NCI-H2081 (cell line): ENCODE data around the gene C1QTNF6.
"Not testable (repeated sequence)": the region's sequence is repeated elsewhere in the genome, so short reads cannot be mapped to it uniquely, and the experiment has no call there.

ENCODE experiments used
- DNase-seq, 2 experiments: peaks; one replicate each; lab custom pipeline; 2025; lab: John Stamatoyannopoulos, UW

The C1QTNF6 gene

DNA sequence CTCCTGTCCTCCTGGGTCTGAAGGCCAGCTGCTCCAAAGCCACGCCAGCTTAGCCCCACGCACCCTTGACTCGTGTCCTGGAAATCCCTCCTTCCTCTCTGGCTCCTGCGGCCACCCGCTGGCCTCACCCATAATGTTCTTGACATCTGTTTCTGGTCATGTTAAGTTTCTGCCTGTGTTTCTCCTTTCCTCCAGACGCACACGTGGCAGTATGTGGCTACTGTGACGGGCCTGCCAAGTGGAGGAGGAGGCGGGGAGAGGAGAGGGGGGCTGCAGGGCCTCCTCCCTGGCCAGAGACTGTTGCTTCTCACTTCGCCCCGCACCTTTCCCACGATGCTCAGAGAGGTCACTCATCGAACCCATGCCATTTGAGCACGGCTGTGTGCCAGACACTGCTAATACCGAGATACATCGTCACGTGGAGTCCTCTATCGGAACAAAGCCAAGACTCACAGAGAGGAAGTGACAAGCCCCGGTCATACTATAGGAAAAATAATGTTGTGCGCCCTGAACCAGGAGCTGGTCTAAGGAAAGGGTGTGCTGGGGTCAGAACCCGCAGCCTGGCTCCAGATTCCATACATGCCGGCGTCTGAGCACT, 11.5 kb downstream of the C1QTNF6 start:
- DNase-seq = no peak

DNA sequence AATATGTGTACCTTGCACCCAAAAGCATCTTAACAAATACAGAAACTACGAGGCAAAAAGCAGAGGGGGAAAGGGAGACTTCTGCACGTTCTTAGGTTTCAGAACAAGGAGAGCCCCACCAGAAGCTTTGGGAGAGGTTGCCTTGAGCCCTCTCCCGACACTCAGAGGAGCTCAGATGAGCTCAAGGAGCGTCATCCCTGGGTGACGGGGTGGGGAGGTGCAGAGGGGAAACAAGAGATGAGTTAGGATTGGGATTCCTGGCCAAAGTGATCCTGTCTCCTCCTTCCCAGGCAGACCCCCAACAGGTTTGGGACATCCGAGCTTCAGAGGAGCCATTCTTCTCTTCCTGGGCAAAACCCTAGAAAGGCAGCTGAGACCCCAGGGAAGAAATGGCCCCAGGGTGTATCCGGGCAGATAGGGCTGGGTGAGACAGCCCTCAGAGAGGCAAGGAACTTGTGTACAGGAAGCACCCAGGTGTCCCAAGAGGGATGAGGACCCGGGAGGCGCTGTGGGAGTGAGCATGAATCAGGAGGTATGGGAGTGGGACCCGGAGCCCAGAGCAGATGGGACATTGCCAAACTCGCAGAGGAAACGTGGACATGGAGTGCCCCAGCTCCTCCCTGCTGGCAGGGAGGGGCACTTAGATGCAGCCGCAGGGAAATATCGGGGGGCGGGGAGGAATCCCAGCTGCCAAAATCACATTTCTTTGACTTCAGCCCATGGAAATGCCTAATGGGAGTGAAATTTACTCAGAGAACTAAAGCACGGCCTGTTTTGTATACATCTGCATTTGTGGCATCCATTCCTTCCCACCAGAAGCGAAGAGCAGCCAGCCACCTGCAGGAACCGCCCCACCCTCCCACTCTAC, 12.4 kb downstream of the C1QTNF6 start:
- no peak for DNase-seq

GRCh38 chr22:37174964-37175363, 13.1 kb downstream of the C1QTNF6 start:
- no peak for DNase-seq

DNA sequence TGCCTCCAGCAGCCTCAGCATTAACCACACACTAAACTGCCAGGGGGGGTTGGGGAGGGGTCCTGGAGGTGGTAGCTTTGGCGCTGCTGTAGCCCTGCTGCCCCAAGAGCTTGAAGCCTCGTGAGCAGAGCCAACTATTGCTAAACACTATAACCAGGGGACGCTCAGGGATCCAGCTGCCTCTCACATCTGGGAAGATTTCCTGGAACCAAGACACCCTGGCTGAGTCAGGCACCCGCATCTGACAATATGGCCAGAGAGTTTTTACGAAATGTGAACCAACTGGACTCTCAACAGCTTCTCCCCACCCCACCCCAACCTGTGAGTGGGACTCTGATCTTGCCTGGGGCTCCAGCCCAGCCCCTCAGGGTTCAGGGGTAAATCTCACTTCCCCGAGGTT, 14.3 kb downstream of the C1QTNF6 start:
- DNase-seq = no peak

GRCh38 chr22:37172266-37173245, 15.5 kb downstream of the C1QTNF6 start:
- no peak for DNase-seq

DNA sequence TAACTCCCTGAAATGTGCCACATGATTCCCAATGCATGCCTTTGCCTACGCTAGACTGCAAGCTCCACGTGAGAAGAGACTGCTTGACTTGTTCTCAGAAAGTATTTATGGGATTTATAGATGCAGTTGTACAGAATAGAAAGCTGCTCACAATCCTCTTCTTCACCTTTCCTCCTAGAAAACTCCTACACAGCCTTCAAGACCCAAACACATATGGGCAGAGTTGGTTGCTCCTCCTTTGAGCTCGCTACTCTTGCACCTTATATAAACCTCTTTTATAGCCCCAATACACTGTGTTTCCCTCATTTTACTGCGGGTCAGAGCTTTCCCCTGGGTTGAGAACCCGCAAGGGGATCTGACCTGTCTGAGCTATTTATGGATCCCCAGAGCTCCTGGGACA, 16.4 kb downstream of the C1QTNF6 start:
- DNase-seq = no peak

DNA sequence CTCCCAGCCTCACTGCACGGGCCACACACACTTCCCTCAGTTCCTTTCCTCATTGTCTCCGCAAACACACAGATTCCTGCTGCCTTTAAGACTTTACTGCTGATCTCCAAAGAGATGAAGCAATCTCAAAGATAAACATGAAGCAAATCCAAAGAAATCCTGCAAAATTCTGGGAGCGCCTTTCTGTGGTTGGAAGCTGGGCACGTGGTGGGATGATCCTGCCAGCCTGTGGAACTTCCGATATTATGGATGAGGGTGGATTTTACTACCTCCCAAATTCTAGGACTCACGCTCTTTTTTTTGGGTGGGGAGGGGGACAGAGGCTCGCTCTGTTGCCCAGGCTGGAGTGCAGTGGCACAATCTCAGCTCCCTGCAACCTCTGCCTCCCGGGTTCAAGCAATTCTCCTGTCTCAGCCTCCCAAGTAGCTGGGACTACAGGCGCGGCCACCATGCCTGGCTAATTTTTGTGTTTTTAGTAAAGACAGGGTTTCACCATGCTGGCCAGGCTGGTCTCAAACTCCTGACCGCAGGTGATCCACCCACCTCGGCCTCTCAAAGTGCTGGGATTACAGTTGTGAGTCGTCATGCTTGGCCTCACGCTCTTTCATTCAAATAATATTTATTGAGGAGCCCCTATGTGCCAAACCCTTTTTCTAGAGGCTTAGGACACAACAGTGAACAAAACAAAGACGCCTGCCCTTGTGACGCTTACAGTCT, 17.2 kb downstream of the C1QTNF6 start:
- DNase-seq = not testable (repeated sequence)

DNA sequence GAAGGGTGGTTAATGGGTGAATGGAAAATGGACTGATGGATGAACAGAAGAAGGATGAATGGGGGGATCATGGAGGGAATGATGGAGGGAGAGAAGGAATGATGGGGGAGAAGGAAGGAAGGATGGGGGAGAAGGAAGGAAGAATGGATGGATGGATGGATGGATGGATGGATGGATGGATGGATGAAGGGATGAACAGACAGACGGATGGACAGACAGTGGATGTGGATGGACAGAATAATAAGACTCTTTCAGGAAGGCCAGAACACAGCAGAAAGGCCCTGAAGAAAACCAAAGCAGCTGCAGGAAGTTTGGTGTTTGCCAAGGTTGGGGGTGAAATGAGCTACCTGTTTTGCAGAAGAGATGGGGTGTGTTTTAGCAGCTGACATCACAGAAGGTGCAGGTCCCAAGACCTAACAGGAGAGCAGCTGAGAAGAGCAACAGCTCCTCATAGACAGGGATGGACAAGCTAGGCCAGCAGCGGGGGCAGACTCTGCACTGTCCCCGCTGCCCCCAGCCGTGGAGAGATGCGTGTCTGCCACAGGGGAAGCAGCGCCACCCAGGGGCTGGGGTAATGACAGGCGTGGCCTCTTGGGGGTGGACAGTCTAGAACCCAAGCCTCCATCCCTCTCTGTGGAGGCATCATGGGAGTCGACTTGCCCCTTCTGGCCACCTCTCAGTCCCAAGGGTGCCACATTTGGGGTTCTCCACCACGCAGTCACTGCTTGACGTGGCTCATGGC, 17.9 kb downstream of the C1QTNF6 start:
- no peak for DNase-seq

DNA sequence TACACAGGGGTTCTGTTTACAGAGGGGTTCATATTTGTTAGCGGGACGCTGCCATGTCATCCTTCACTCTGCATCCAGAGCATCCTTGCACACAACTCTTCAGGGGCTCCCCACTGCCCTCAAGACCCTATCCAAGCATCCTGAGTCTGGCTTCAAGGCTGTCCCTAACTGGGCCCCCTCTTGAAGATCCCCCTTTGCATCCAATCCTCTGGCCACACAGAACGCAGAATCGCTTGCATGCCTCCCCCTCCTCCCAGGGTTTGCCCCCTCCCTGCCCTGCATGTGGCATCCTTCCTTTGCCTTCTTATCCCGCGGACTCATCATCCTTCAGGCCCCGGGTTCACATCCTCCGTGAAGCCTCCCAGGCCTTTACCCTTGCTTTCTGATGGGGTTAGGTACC, 18.6 kb downstream of the C1QTNF6 start:
- DNase-seq = no peak

GRCh38 chr22:37167981-37168647, 19.9 kb downstream of the C1QTNF6 start:
- DNase-seq = no peak

- DNase-seq = no peak
These were observed 20.7 kb downstream of the C1QTNF6 start for GRCh38 chr22:37167176-37167980.

DNA sequence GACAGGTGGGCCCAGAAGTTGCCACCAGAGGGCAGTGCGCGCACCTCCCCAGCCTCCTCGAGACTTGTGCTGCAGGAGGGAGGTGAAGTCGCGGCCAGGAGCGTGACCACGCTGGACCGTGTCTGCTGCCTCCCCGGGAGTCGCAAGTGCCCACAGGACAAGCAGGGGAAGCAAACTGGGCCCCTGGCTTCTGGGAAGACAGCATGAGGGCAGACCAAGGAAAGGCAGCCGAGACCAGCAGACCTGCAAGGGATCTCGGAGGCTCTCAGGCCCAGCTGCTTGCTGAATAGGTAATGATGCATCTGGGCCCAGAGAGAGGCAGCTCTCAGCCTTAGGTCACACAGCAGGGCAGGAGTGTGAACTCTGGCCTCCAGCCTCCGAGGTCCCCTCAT, 21.4 kb downstream of the C1QTNF6 start:
- peak; percentile 35 to 40 for DNase-seq

DNA sequence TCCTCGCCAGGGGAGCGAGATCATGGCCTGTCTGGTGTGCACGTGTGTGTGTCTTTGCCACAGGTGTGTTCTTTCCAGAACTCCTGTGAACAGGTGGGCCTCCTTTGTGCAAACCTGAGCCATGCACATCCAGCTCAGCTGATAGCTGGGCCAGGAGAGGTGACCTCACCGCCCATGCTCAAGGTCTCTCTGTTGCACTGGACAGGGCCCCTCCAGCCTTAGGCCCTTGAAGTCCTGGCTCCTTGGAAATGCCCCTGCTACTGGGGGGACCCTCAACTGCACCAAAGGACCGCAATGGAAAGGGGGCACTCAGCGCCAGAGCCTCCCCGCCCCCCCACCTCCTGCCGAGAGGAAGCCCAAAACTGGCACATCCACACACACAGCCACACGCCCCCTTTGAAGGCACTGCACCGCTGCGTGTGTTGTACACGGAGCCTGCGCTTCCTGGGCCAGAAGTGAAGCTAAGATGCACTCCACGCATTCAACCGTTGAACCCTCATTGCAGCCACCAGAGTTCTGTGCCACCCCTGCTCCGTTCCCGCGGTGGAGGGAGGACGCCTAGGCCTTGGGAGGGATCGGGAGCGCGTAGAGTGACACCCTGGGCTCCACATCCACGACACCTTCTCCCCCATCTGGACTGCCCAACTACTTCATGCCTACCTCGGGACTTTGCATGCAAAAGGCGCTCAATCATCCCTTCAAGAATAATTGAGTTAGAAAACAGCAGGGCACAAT, 21.9 kb downstream of the C1QTNF6 start:
- DNase-seq = no peak

DNA sequence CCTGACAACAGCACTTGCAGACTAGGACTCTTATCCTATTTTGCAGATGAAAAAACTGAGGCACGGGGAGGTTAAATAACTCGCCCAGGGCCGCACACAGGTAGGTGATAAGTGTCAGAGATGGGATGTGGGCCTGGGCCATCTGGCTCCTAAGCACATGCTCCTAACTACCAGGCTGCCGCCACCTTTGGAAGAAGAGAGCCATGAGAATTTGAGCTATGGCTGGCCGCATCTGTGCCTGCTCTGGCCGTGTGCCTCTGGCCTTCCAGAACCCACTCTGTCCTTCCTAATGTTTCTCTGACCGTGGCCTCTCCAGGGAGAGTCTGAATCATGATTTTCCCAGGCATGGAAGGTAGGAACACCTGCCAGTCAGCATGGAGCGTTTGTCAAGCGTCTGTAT, 23.0 kb downstream of the C1QTNF6 start:
- DNase-seq = no peak

DNA sequence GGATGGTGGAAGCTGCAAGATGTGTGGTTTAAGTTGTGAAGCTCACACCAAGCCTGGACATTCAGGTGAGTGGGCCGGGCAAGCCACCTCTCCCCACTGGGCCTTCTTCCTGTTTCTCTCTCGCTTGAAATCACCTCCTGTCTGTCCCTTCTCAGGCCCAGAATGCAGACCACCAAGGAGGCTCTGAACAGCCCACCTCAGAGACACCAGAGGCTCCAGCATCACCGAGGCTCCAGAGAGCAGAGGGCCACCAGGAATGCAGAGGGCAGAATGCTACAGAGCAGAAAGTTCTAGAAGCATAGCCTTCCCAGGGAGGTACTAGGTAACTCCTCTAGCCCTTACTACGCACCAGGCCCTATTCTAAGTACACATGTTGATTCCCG, 23.6 kb downstream of the C1QTNF6 start:
- no peak for DNase-seq

GRCh38 chr22:37163575-37164504, 24.2 kb downstream of the C1QTNF6 start:
- no peak for DNase-seq

DNA sequence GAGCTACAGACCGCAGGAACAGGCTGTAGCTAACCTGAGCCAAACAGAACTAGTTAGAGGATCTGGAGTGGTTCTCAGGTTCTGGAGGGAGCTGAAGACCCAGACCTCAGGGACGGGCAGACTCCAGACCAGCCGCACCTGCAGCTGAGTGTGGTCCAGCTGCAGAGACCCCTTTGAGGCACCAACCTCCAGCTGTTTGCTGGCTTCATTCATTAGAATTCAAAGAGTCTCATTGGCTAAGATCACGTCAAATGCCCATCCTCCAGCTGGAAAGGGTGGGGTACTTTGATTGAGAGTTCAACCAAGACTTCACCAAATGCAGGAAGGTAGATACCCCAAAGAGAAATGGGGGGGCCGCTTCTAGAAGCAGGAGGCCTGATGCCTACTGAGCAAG, 25.0 kb downstream of the C1QTNF6 start:
- no peak for DNase-seq
